Measurements from ENCODE around the gene AGPS. TPM values are rescaled to one million over a fixed set of nuclear protein-coding genes. Genes with fewer than 3 reads are reported as not detected.

The AGPS gene
- total and polyA plus RNA-seq, 9 of the 15 experiments (the other 6 are each of a cell fraction or from before 2014, with no cell fraction given), result 15.5 to 211 (median 63.1) TPM

DNA sequence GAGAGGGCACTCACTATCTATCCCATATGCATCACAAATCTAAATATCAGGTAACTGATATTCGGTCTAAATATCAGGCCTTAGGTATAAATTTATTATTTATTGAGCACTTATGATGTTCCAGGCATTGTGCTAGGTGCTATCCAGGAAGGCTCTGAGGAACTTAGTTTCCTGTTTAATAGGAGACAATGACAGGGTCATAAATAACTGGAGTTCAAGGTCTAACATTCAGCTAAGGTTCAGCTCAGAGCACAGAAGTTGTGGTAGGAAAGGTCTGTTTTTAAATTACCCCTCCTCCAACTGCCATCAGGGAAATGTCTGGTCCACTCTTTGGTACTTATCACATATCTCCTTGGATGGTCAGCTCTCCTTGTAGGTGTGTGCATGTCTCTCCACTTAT, 193.6 kb downstream of the AGPS start:
- in situ Hi-C loops (cut with MboI) (no loop called here), intact Hi-C loops (cut with micrococcal nuclease) (no loop called here)
- no TSS peak for BruUV-seq (replicated peaks)
- no peak overlapping the region for H3K9ac ChIP-seq (ENCODE audit: insufficient read depth in 1 of 2, low read depth in 2 of 2, low read length in 2 of 2)
- CTCF ChIA-PET (ENCODE audit: low intra/inter-chr PET ratio), result no interaction called here
- POLR2A ChIA-PET, result interaction anchor here (0.7 kb wide), 1 partner anchor 13 kb away, joined by 4 read pairs; no protein-coding TSS in a partner anchor
- H3K9me3 ChIP-seq (replicated peaks; ENCODE audit: control insufficient read depth, insufficient read depth, low read depth, low read length), result no peaks in the 10 kb centered on the region
- FAIRE-seq (no peak), DNase-seq (ENCODE audit: extremely low read depth in 1 of 4, low spot score in 3 of 4) (no peak), ATAC-seq (no peak)
- no peaks in the 10 kb centered on the region for H3K9me1 ChIP-seq (ENCODE audit: control insufficient read depth, insufficient read depth, low read length)
- H3K4me2 ChIP-seq (ENCODE audit: insufficient read depth, low read length), result no peak overlapping the region
- no peak overlapping the region for H3K4me3 ChIP-seq
- H2AFZ ChIP-seq (ENCODE audit: low read depth, low read length), result no peak overlapping the region
- H3K27ac ChIP-seq (ENCODE audit: extremely low read depth, low read depth, low read length), result no peak overlapping the region
- H3K4me1 ChIP-seq (replicated peaks in 1 of 2; ENCODE audit: control insufficient read depth in 2 of 2, insufficient read depth in 2 of 2, low read length in 2 of 2), result no peaks in the 10 kb centered on the region
- H3K36me3 ChIP-seq (ENCODE audit: control insufficient read depth, insufficient read depth, low read length), result no peaks in the 10 kb centered on the region
- H3K79me2 ChIP-seq (ENCODE audit: control insufficient read depth, insufficient read depth, low read length), result no peaks in the 10 kb centered on the region
- no peaks in the 10 kb centered on the region for H4K20me1 ChIP-seq (replicated peaks; ENCODE audit: control insufficient read depth, insufficient read depth, low read length)
- H3K27me3 ChIP-seq (ENCODE audit: control insufficient read depth in 2 of 2, insufficient read depth in 2 of 2, low read length in 2 of 2), result peaks cover 0 to 4% of the 10 kb centered on the region in 2 experiments; a peak in 2 of 5 replicates
- TF ChIP-seq MEIS2 (IDR thresholded peaks at IDR 0.05; ENCODE audit: partially characterized antibody) (peak; percentile 62), ZBTB17 (CRISPR knock-in tag; IDR thresholded peaks at IDR 0.05) (no peak), PBX2 (CRISPR knock-in tag; IDR thresholded peaks at IDR 0.05; ENCODE audit: low read depth) (no peak), PBX2 (tag; conservative IDR thresholded peaks at IDR 0.05; ENCODE audit: low read depth) (peak; percentile 50; the same call in 1 of the 2 replicates), NR2C1 (IDR thresholded peaks at IDR 0.05) (no peak), NR2C1 (tag; IDR thresholded peaks at IDR 0.05) (0 out of 2 replicates have a peak, but pooled peaks have one; percentile 36), SIRT6 (IDR thresholded peaks at IDR 0.05; ENCODE audit: low read depth, low read length) (no peak), ZBTB2 (IDR thresholded peaks at IDR 0.05) (no peak)
- 11% methylated on average over 1 of the region's 1 CpG for WGBS (ENCODE audit: insufficient coverage, low coverage, missing lambda C conversion rate)
